IMR-90 (cell line): Measurements from ENCODE around the gene FCRL6. TPM values are rescaled to one million over a fixed set of nuclear protein-coding genes. Genes with fewer than 3 reads are reported as not detected.

Source experiments
- ATAC-seq: fragments of 200-7000 bp; cut with Tn5 transposase; 2 replicates; pipeline ENCODE4 v1.9.1; 2020; ENCODE audit warnings: low read depth, mild to moderate bottlenecking, moderate library complexity
- BruUV-seq: library from RNA; stranded (reverse); fragments of 400-500 nt; replicated peaks from 2 replicates; lab custom pipeline; 2021; lab: Mats Ljungman, UMichigan
- CTCF ChIA-PET: fragments of 300-600 bp; formaldehyde crosslinking; extraction: SDS; loops from one replicate; lab custom pipeline; 2021; ENCODE audit warnings: antibody characterized with exemption; lab: Yijun Ruan, JAX
- POLR2A ChIA-PET: fragments of 300-600 bp; sonication (Branson Sonifier 250); formaldehyde crosslinking; loops from one replicate; lab custom pipeline; 2022; ENCODE audit warnings: antibody characterized with exemption; ENCODE audit not compliant: unreplicated experiment; lab: Charles Lee
- DNase-seq: peaks from one replicate; pipeline ENCODE4 v3.0.0; 2013
- H2AFZ ChIP-seq: replicated peaks from 2 replicates; pipeline ENCODE3; 2013; ENCODE audit warnings: low read length, mild to moderate bottlenecking; ENCODE audit not compliant: poor library complexity
- H2AK5ac ChIP-seq: 2 replicates; pipeline ENCODE4 v1.6.1; 2013; ENCODE audit warnings: low read depth, low read length, inconsistent platforms
- H2AK9ac ChIP-seq: replicated peaks from 2 replicates; pipeline ENCODE3; 2013; ENCODE audit warnings: mild to moderate bottlenecking, low read depth, low read length, moderate library complexity; ENCODE audit not compliant: poor library complexity
- H2BK120ac ChIP-seq: 2 replicates; pipeline ENCODE4 v1.6.1; 2013; ENCODE audit warnings: low read depth, low read length, inconsistent platforms
- H2BK15ac ChIP-seq: 3 replicates; pipeline ENCODE4 v1.6.1; 2013; ENCODE audit warnings: low read depth, low read length, inconsistent platforms
- H2BK20ac ChIP-seq: 2 replicates; pipeline ENCODE4 v1.6.1; 2013; ENCODE audit warnings: low read depth, mild to moderate bottlenecking, inconsistent platforms, low read length, moderate library complexity
- H2BK5ac ChIP-seq: 2 replicates; pipeline ENCODE4 v1.6.1; 2013; ENCODE audit warnings: mild to moderate bottlenecking, low read depth, low read length, inconsistent platforms; ENCODE audit not compliant: poor library complexity, severe bottlenecking
- H3K14ac ChIP-seq: replicated peaks from 2 replicates; pipeline ENCODE4 v1.6.1; 2013; ENCODE audit warnings: low read depth, low read length, inconsistent platforms
- H3K18ac ChIP-seq: 2 replicates; pipeline ENCODE4 v1.6.1; 2013; ENCODE audit warnings: low read depth, low read length, control low read depth
- H3K23ac ChIP-seq: 2 replicates; pipeline ENCODE4 v1.6.1; 2013; ENCODE audit warnings: low read depth, low read length, inconsistent platforms
- H3K27ac ChIP-seq: 2 replicates; pipeline ENCODE4 v1.5.1; 2013; ENCODE audit warnings: mild to moderate bottlenecking, control low read depth, low read length; ENCODE audit not compliant: insufficient read depth
- H3K27me3 ChIP-seq: 2 replicates; pipeline ENCODE4 v1.6.1; 2013; ENCODE audit warnings: low read length; ENCODE audit not compliant: control insufficient read depth, insufficient read depth
- H3K36me3 ChIP-seq: 2 replicates; pipeline ENCODE4 v1.6.1; 2013; ENCODE audit warnings: low read length, mixed read lengths; ENCODE audit not compliant: control insufficient read depth, insufficient read depth
- H3K4ac ChIP-seq: 2 replicates; pipeline ENCODE4 v1.6.1; 2013; ENCODE audit warnings: low read depth, low read length, inconsistent platforms
- H3K4me1 ChIP-seq: 2 replicates; pipeline ENCODE4 v1.6.1; 2013; ENCODE audit warnings: low read length, mixed read lengths; ENCODE audit not compliant: control insufficient read depth, insufficient read depth
- H3K4me2 ChIP-seq: 2 replicates; pipeline ENCODE4 v1.6.1; 2013; ENCODE audit warnings: low read depth, mild to moderate bottlenecking, control low read depth, low read length, moderate library complexity
- H3K4me3 ChIP-seq: 2 replicates; pipeline ENCODE4 v1.5.1; 2013; ENCODE audit warnings: low read depth, mild to moderate bottlenecking, control low read depth, low read length, moderate library complexity; ENCODE audit not compliant: insufficient read depth
- H3K56ac ChIP-seq: 2 replicates; pipeline ENCODE4 v1.6.1; 2013; ENCODE audit warnings: low read length, inconsistent platforms; ENCODE audit not compliant: insufficient read depth; ENCODE audit errors: extremely low read depth
- H3K79me1 ChIP-seq, 2 experiments: 2 replicates each; pipeline ENCODE4 v1.6.1; 2013; ENCODE audit warnings: low read length in 2 of 2, inconsistent platforms in 1 of 2, low read depth in 1 of 2
- H3K9ac ChIP-seq: 2 replicates; pipeline ENCODE4 v1.6.1; 2013; ENCODE audit warnings: low read depth, low read length, control low read depth
- H3K9me1 ChIP-seq: 2 replicates; pipeline ENCODE4 v1.6.1; 2013; ENCODE audit warnings: low read length, inconsistent platforms; ENCODE audit not compliant: insufficient read depth
- H3K9me3 ChIP-seq: 2 replicates; pipeline ENCODE4 v1.6.1; 2013; ENCODE audit warnings: low read length; ENCODE audit not compliant: control insufficient read depth, insufficient read depth
- H4K20me1 ChIP-seq: 2 replicates; pipeline ENCODE4 v1.6.1; 2013; ENCODE audit warnings: low read length, inconsistent platforms; ENCODE audit not compliant: insufficient read depth
- H4K5ac ChIP-seq: 2 replicates; pipeline ENCODE4 v1.6.1; 2013; ENCODE audit warnings: mild to moderate bottlenecking, low read depth, low read length, control low read depth
- H4K8ac ChIP-seq, 2 experiments: 2 replicates each; pipeline ENCODE4 v1.6.1; 2013; ENCODE audit warnings: low read depth in 2 of 2, low read length in 2 of 2, control low read depth in 1 of 2, inconsistent platforms in 1 of 2
- H4K91ac ChIP-seq: 2 replicates; pipeline ENCODE4 v1.6.1; 2013; ENCODE audit warnings: low read depth, low read length, inconsistent platforms; ENCODE audit not compliant: insufficient read depth
- BHLHE40 ChIP-seq: fragments of 150-350 bp; IDR thresholded peaks from 2 replicates; pipeline ENCODE4 v1.6.1; 2016; ENCODE audit warnings: mild to moderate bottlenecking, low read depth, low read length
- CEBPB ChIP-seq: IDR thresholded peaks from 2 replicates; pipeline ENCODE4 v1.6.1; 2012; ENCODE audit warnings: low read depth, low read length, improper control_type of control experiment
- CHD1 ChIP-seq: IDR thresholded peaks from 2 replicates; pipeline ENCODE4 v1.6.1; 2012; ENCODE audit warnings: low read depth, low read length, improper control_type of control experiment
- CTCF ChIP-seq: conservative IDR thresholded peaks from 2 replicates; pipeline ENCODE4 v1.5.1; 2012; ENCODE audit warnings: mild to moderate bottlenecking, low read depth, low read length, improper control_type of control experiment
- ELK1 ChIP-seq: fragments of 150-350 bp; IDR thresholded peaks from 2 replicates; pipeline ENCODE4 v1.6.1; 2016; ENCODE audit warnings: low read depth, mild to moderate bottlenecking, low read length, moderate library complexity, borderline replicate concordance
- FOS ChIP-seq: fragments of 150-350 bp; IDR thresholded peaks from 2 replicates; pipeline ENCODE4 v1.6.1; 2016; ENCODE audit warnings: low read depth, low read length
- MAFK ChIP-seq: IDR thresholded peaks from 2 replicates; pipeline ENCODE4 v1.6.1; 2012; ENCODE audit warnings: low read depth, low read length, improper control_type of control experiment
- MAZ ChIP-seq: IDR thresholded peaks from 2 replicates; pipeline ENCODE4 v1.6.1; 2012; ENCODE audit warnings: low read depth, mild to moderate bottlenecking, low read length, improper control_type of control experiment, moderate library complexity, borderline replicate concordance
- MXI1 ChIP-seq: IDR thresholded peaks from 2 replicates; pipeline ENCODE4 v1.6.1; 2012; ENCODE audit warnings: low read depth, mild to moderate bottlenecking, low read length, moderate library complexity, borderline replicate concordance
- NFE2L2 ChIP-seq: fragments of 150-350 bp; IDR thresholded peaks from 2 replicates; pipeline ENCODE4 v1.6.1; 2016; ENCODE audit warnings: low read depth, mild to moderate bottlenecking, low read length
- POLR2A ChIP-seq: IDR thresholded peaks from 2 replicates; pipeline ENCODE4 v1.6.1; 2012; ENCODE audit warnings: mild to moderate bottlenecking, low read depth, low read length
- RAD21 ChIP-seq: IDR thresholded peaks from 2 replicates; pipeline ENCODE4 v1.6.1; 2012; ENCODE audit warnings: low read length, improper control_type of control experiment
- RCOR1 ChIP-seq: IDR thresholded peaks from 2 replicates; pipeline ENCODE4 v1.6.1; 2012; ENCODE audit warnings: mild to moderate bottlenecking, low read length, improper control_type of control experiment; ENCODE audit not compliant: insufficient replicate concordance
- RFX5 ChIP-seq: IDR thresholded peaks from 2 replicates; pipeline ENCODE4 v1.8.0; 2012; ENCODE audit warnings: low read depth, mild to moderate bottlenecking, low read length, moderate library complexity
- SMC3 ChIP-seq: fragments of 150-350 bp; IDR thresholded peaks from 2 replicates; pipeline ENCODE4 v1.6.1; 2016; ENCODE audit warnings: low read depth, mild to moderate bottlenecking, antibody characterized with exemption, low read length, moderate library complexity
- USF2 ChIP-seq: fragments of 150-350 bp; IDR thresholded peaks from 2 replicates; pipeline ENCODE4 v1.6.1; 2017; ENCODE audit warnings: mild to moderate bottlenecking, antibody characterized with exemption, low read length, low read depth
- WGBS, 2 experiments: methylation state at CpG; one replicate each; pipeline versions ENCODE4 v1.1.5 to v1.1.7; 2013; ENCODE audit warnings: missing lambda C conversion rate in 2 of 2; ENCODE audit not compliant: insufficient read length in 1 of 2; ENCODE audit errors: extremely low coverage in 2 of 2; 5-methylcytosine and 5-hydroxymethylcytosine counted together
- dilution Hi-C: fragments of 300-500 bp; cut with HindIII; formaldehyde crosslinking; loops from one replicate; pipeline ENCODE4 v1.14.3; 2018; ENCODE audit warnings: low sequenced_read_pairs; ENCODE audit not compliant: unreplicated experiment
- in situ Hi-C: fragments of 300-500 bp; cut with MboI; formaldehyde crosslinking; loops from 3 replicates; pipeline ENCODE4 v1.14.3; 2019; ENCODE audit warnings: low sequenced_read_pairs, inconsistent platforms, mixed read lengths
- intact Hi-C: fragments of 100-400 bp; cut with micrococcal nuclease; formaldehyde crosslinking; loops from 2 replicates; pipeline ENCODE4 v1.10.0; 2022
- polyA plus RNA-seq, 3 experiments: library from polyadenylated mRNA; depleted of rRNA; stranded (reverse); fragments of >200 nt; gene quantifications; 2 replicates each; pipeline ENCODE4 v1.2.3, GENCODE V29; 2012; ENCODE audit warnings: low replicate concordance in 1 of 3
- total RNA-seq: library from RNA; depleted of rRNA; stranded (reverse); fragments of >200 nt; gene quantifications from 2 replicates; pipeline ENCODE4 v1.2.3, GENCODE V29; 2012

Gene FCRL6
- total and polyA plus RNA-seq, 2 of the 4 experiments (the other 2 are of a cell fraction) = not detected

GRCh38 chr1:159781992-159782391, 20.2 kb upstream of the FCRL6 start:
- dilution Hi-C loops (loop anchor here (25.0 kb wide), 1 partner anchor 105 kb away; no protein-coding TSS in a partner anchor), in situ Hi-C loops (loop anchor here (10.0 kb wide), 2 partner anchors 223 to 253 kb away; partner anchors contain the start of gene PIGM)

More at GRCh38 chr1:159781992-159782391, 20.2 kb upstream of the FCRL6 start:
- H3K23ac ChIP-seq = no peak overlapping the region
- no peak overlapping the region for H3K18ac ChIP-seq
- BruUV-seq = no TSS peak
- no peak for TF ChIP-seq RCOR1
- TF ChIP-seq CHD1 = no peak
- no peak for TF ChIP-seq MXI1
- no peak for TF ChIP-seq NFE2L2
- no peak for TF ChIP-seq ELK1
- TF ChIP-seq RFX5 = no peak
- TF ChIP-seq SMC3 = no peak
- TF ChIP-seq MAZ = no peak
- TF ChIP-seq CTCF = no peak
- no peak for TF ChIP-seq BHLHE40
- no peak for TF ChIP-seq RAD21
- no peak for TF ChIP-seq POLR2A
- no peak for TF ChIP-seq USF2
- no peak for TF ChIP-seq CEBPB
- no peak for TF ChIP-seq MAFK
- TF ChIP-seq FOS = no peak
- no peak overlapping the region for H4K91ac ChIP-seq
- H3K9me3 ChIP-seq = no peaks in the 10 kb centered on the region
- no peak overlapping the region for H4K8ac ChIP-seq
- H3K4me3 ChIP-seq = no peak overlapping the region
- no peaks in the 10 kb centered on the region for H3K27me3 ChIP-seq
- H2BK5ac ChIP-seq = no peak overlapping the region
- no peaks in the 10 kb centered on the region for H3K36me3 ChIP-seq
- no peaks in the 10 kb centered on the region for H4K20me1 ChIP-seq
- no CpG with 5 or more reads among the region's 12 CpGs for WGBS, 2 experiments
- H2AK9ac ChIP-seq = no peak overlapping the region
- no peak overlapping the region for H2AFZ ChIP-seq
- no peaks in the 10 kb centered on the region for H3K4me1 ChIP-seq
- DNase-seq = no peak
- H3K4me2 ChIP-seq = no peak overlapping the region
- POLR2A ChIA-PET = no interaction called here
- no peaks in the 10 kb centered on the region for H3K79me1 ChIP-seq
- no peak overlapping the region for H2BK20ac ChIP-seq
- H2BK15ac ChIP-seq = no peak overlapping the region
- H3K14ac ChIP-seq = no peak overlapping the region
- intact Hi-C loops = loop anchor here (2.0 to 5.0 kb wide), 4 partner anchors 17 to 251 kb away; no protein-coding TSS in a partner anchor
- no peak overlapping the region for H3K9ac ChIP-seq
- no peaks in the 10 kb centered on the region; the same call in 1 of the 2 replicates for H3K9me1 ChIP-seq
- H3K27ac ChIP-seq = no peak overlapping the region
- ATAC-seq = no peak
- no peak overlapping the region for H3K4ac ChIP-seq
- CTCF ChIA-PET = interaction anchor here (1.9 to 2.1 kb wide), 2 partner anchors 109 to 111 kb away, joined by 4 to 8 read pairs; no protein-coding TSS in a partner anchor
- no peak overlapping the region for H2AK5ac ChIP-seq
- no peak overlapping the region for H3K56ac ChIP-seq
- no peak overlapping the region for H2BK120ac ChIP-seq
- no peak overlapping the region for H4K5ac ChIP-seq
